Right lobe of liver (tissue), 6 donors: ENCODE measurements around the gene ACTL6B. TPM values are rescaled to one million over a fixed set of nuclear protein-coding genes. Genes with fewer than 3 reads are reported as not detected.

Source experiments
- ATAC-seq, 4 donors: fragments of 200-7000 bp; cut with Tn5 transposase; one replicate each; pipeline ENCODE4 v1.9.1; 2020; ENCODE audit warnings: mild to moderate bottlenecking in 4 of 4, moderate library complexity in 4 of 4
- DNase-seq, 3 donors: peaks; one replicate each; pipeline ENCODE4 v3.0.0-alpha.2; 2020
- H3K27ac ChIP-seq, 3 donors: fragments of 200-600 bp; one replicate each; pipeline ENCODE4 v1.8.0; 2022
- H3K27me3 ChIP-seq, 2 donors: fragments of 200-600 bp; one replicate each; pipeline ENCODE4 v1.8.0; 2022
- H3K36me3 ChIP-seq, 4 donors: fragments of 200-600 bp; sonication (generic) in 1 of 4; one replicate each; pipeline versions ENCODE4 v1.5.1 to v1.8.0; 2017 to 2022; ENCODE audit warnings: control low read depth in 1 of 4
- H3K4me1 ChIP-seq, 4 donors: fragments of 200-600 bp; sonication (generic) in 1 of 4; one replicate each; pipeline versions ENCODE4 v1.5.1 to v1.8.0; 2017 to 2022; ENCODE audit warnings: control low read depth in 1 of 4
- H3K4me3 ChIP-seq, 3 donors: fragments of 200-600 bp; one replicate each; pipeline ENCODE4 v1.8.0; 2022
- H3K9me3 ChIP-seq, 4 donors: fragments of 200-600 bp; sonication (generic) in 1 of 4; one replicate each; pipeline versions ENCODE4 v1.5.1 to v1.8.0; 2017 to 2022; ENCODE audit warnings: control low read depth in 1 of 4
- POLR2A ChIP-seq: fragments of 450-650 bp; IDR thresholded peaks from one replicate; pipeline ENCODE4 v1.6.1; 2017; ENCODE audit warnings: antibody characterized with exemption, mild to moderate bottlenecking
- WGBS: methylation state at CpG from one replicate; pipeline ENCODE4 v1.1.6; 2018; ENCODE audit warnings: low coverage, low lambda C conversion rate; ENCODE audit not compliant: insufficient coverage; ENCODE audit errors: missing lambda C conversion rate; 5-methylcytosine and 5-hydroxymethylcytosine counted together
- intact Hi-C, 2 donors: fragments of 100-400 bp; cut with DNase I; formaldehyde crosslinking; loops; one replicate each; pipeline versions ENCODE4 v1.11.2 to v1.14.1; 2022
- total RNA-seq, 6 experiments: library from RNA; depleted of rRNA in 2 of 6; stranded (reverse); fragments of >200 nt in 2 of 6; fragmentation: NEBNext Ultra II Directional in 3 of 6; extraction: Animal tissue kit (Norgen Biotek cat#: 25700) in 3 of 6; gene quantifications; one replicate each; pipeline versions ENCODE4 v1.1.0 to v1.2.4, GENCODE V29; 2016 to 2023
- TF ChIP-seq, protein P1 (sequence below), 4 donors: fragments of 200-600 bp in 3 of 4; fragments of 450-650 bp in 1 of 4; IDR thresholded peaks; one replicate each; pipeline versions ENCODE4 v1.5.1 to v1.8.0; 2016 to 2022; ENCODE audit warnings: antibody characterized with exemption in 4 of 4, mild to moderate bottlenecking in 2 of 4
- donor health status: DM: no; HTN: yes; CAD: no.
- donor health status: DM: no; HTN: no; CAD: no.
- donor health status: DM: no; HTN: no; CAD: no.
- donor health status: DM: no; HTN: yes; CAD: no.
- donor health status: DM: no; HTN: yes; CAD: no.

The ACTL6B gene
- total RNA-seq, 6 experiments from 2014 or later, result not detected

- H3K27ac ChIP-seq, result no peak overlapping the region
- H3K27me3 ChIP-seq, result no peaks in the 10 kb centered on the region
- DNase-seq, result peak in 1 of 3 donors; percentile 48
- WGBS, result no CpG with 5 or more reads among the region's 17 CpGs
- intact Hi-C loops, result loop anchor here (10.0 kb wide), 3 partner anchors 52 to 212 kb away; partner anchors contain the start of gene TSC22D4 (in 2 of the 2)
- peaks cover 0 to 5% (median 1%) of the 10 kb centered on the region in 4 donors for H3K4me1 ChIP-seq
- peaks cover 0 to 68% (median 28%) of the 10 kb centered on the region in 4 donors for H3K36me3 ChIP-seq
- TF ChIP-seq, protein P1, sequence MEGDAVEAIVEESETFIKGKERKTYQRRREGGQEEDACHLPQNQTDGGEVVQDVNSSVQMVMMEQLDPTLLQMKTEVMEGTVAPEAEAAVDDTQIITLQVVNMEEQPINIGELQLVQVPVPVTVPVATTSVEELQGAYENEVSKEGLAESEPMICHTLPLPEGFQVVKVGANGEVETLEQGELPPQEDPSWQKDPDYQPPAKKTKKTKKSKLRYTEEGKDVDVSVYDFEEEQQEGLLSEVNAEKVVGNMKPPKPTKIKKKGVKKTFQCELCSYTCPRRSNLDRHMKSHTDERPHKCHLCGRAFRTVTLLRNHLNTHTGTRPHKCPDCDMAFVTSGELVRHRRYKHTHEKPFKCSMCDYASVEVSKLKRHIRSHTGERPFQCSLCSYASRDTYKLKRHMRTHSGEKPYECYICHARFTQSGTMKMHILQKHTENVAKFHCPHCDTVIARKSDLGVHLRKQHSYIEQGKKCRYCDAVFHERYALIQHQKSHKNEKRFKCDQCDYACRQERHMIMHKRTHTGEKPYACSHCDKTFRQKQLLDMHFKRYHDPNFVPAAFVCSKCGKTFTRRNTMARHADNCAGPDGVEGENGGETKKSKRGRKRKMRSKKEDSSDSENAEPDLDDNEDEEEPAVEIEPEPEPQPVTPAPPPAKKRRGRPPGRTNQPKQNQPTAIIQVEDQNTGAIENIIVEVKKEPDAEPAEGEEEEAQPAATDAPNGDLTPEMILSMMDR (IDR thresholded peaks at IDR 0.05), result no peak
- no peak for TF ChIP-seq POLR2A
- H3K4me3 ChIP-seq, result no peak overlapping the region
- H3K9me3 ChIP-seq, result no peaks in the 10 kb centered on the region
- ATAC-seq, result no peak
Observed at GRCh38 chr7:100686822-100687211, 30.6 kb upstream of the ACTL6B start.

- Histone ChIP-seq H3K4me1 (peaks cover 0 to under 1% (median 0%) of the 10 kb centered on the region in 4 donors), H3K4me3 (no peak overlapping the region), H3K27ac (no peak overlapping the region), H3K9me3 (no peaks in the 10 kb centered on the region), H3K27me3 (no peaks in the 10 kb centered on the region), H3K36me3 (peaks cover 0 to 73% (median 32%) of the 10 kb centered on the region in 4 donors)
- DNase-seq, result peak in 1 of 3 donors; percentile 53
- intact Hi-C loops, result loop anchor here (10.0 kb wide), 3 partner anchors 52 to 212 kb away; partner anchors contain the start of gene TSC22D4 (in 2 of the 2)
- TF ChIP-seq POLR2A, result no peak
- no peak for ATAC-seq
- 90% methylated on average over 8 of the region's 33 CpGs for WGBS
Observed at GRCh38 chr7:100686201-100686821, 30.1 kb upstream of the ACTL6B start.

DNA sequence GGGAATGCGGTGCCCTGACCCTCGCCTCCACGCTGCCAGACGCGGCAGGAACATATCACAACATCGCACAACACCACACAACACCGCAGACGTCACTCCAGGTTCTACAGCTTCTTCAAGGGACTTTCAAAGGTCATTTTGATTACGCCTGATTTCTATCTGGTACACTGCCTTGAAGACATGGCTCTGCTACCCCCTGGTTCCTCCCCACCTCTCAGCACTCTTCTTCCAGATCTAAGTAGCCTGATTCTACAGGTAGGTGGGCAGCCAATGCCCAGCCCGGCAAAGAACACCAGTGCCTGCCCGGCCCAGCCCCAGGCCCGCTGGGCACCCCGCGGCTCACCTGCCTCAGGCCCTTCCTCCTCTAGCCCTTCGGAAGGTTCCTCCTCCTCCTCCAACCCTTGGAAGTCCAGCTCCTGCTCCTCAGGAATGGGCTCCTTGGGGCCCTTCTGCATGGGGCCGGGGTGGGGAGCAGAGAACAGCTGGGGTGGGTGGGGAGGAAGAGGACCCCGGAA, 29.4 kb upstream of the ACTL6B start:
- Histone ChIP-seq H3K36me3 (peaks cover 0 to 74% (median 32%) of the 10 kb centered on the region in 4 donors), H3K4me3 (no peak overlapping the region), H3K4me1 (no peaks in the 10 kb centered on the region), H3K27ac (no peak overlapping the region), H3K27me3 (no peaks in the 10 kb centered on the region), H3K9me3 (no peaks in the 10 kb centered on the region)
- intact Hi-C loops, result loop anchor here (10.0 kb wide), 3 partner anchors 51 to 211 kb away; partner anchors contain the start of gene TSC22D4 (in 2 of the 2)
- 90% methylated on average over 4 of the region's 17 CpGs for WGBS
- TF ChIP-seq, protein P1 (IDR thresholded peaks at IDR 0.05), result no peak
- no peak for TF ChIP-seq POLR2A
- no peak for DNase-seq
- no peak for ATAC-seq

GRCh38 chr7:100685049-100685605, 28.9 kb upstream of the ACTL6B start:
- Histone ChIP-seq H3K36me3 (peaks cover 0 to 74% (median 32%) of the 10 kb centered on the region in 4 donors), H3K9me3 (no peaks in the 10 kb centered on the region), H3K27ac (no peak overlapping the region), H3K4me3 (no peak overlapping the region), H3K4me1 (no peaks in the 10 kb centered on the region), H3K27me3 (no peaks in the 10 kb centered on the region)
- no peak for TF ChIP-seq POLR2A
- TF ChIP-seq, protein P1 (IDR thresholded peaks at IDR 0.05), result no peak
- ATAC-seq, result no peak
- WGBS, result 53% methylated on average over 3 of the region's 18 CpGs
- no peak for DNase-seq
- intact Hi-C loops, result loop anchor here (10.0 kb wide), 3 partner anchors 50 to 210 kb away; partner anchors contain the start of gene TSC22D4 (in 2 of the 2)
